ENCODE measurements around the gene CDR2L. TPM values are rescaled to one million over a fixed set of nuclear protein-coding genes. Genes with fewer than 3 reads are reported as not detected.
"Not testable (repeated sequence)": the region's sequence is repeated elsewhere in the genome, so short reads cannot be mapped to it uniquely, and the experiment has no call there.

The CDR2L gene
- total RNA-seq, 1 experiment from 2014 or later, result 39.4 TPM

GRCh38 chr17:75044716-75045115 lies 57.3 kb downstream of the CDR2L start:
- TF ChIP-seq, protein P1, sequence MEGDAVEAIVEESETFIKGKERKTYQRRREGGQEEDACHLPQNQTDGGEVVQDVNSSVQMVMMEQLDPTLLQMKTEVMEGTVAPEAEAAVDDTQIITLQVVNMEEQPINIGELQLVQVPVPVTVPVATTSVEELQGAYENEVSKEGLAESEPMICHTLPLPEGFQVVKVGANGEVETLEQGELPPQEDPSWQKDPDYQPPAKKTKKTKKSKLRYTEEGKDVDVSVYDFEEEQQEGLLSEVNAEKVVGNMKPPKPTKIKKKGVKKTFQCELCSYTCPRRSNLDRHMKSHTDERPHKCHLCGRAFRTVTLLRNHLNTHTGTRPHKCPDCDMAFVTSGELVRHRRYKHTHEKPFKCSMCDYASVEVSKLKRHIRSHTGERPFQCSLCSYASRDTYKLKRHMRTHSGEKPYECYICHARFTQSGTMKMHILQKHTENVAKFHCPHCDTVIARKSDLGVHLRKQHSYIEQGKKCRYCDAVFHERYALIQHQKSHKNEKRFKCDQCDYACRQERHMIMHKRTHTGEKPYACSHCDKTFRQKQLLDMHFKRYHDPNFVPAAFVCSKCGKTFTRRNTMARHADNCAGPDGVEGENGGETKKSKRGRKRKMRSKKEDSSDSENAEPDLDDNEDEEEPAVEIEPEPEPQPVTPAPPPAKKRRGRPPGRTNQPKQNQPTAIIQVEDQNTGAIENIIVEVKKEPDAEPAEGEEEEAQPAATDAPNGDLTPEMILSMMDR (IDR thresholded peaks at IDR 0.05; ENCODE audit: unreplicated experiment), result no peak
- BruUV-seq (replicated peaks), result no TSS peak
- no peak for DNase-seq
- Mint-ChIP-seq H3K4me3 (ENCODE audit: low read depth, unreplicated experiment) (no peak overlapping the region), H3K27ac (ENCODE audit: unreplicated experiment) (no peak overlapping the region), H3K27me3 (ENCODE audit: unreplicated experiment) (no peaks in the 10 kb centered on the region), H3K36me3 (ENCODE audit: insufficient read depth, unreplicated experiment) (peaks cover 61% of the 10 kb centered on the region), H3K4me1 (ENCODE audit: low read depth, unreplicated experiment) (peaks cover 24% of the 10 kb centered on the region), H3K9me3 (ENCODE audit: low read depth, unreplicated experiment) (no peaks in the 10 kb centered on the region)
- intact Hi-C loops (cut with micrococcal nuclease; ENCODE audit: unreplicated experiment), result no loop called here
- CTCF ChIA-PET, result interaction anchor here (0.9 kb wide), 1 partner anchor 12 kb away, joined by 3 read pairs; no protein-coding TSS in a partner anchor

DNA sequence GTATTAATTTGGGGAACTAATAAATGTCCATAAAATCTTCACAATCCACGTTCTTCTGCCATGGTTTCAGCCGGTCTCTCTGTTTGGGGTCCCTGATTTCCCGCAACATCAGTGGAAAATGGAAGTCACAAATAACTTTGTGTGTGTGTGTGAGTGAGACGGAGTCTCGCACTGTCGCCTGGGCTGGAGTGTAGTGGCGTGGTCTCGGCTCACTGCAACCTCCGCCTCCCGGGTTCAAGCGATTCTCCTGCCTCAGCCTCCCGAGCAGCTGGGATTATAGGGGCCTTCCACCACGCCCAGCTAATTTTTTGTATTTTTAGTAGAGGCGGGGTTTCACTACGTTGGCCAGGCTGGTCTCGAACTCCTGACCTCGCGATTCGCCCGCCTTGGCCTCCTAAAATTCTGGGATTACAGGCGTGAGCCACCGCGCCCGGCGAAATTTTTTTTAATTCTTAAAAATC lies 58.5 kb downstream of the CDR2L start:
- H3K27me3 Mint-ChIP-seq (ENCODE audit: unreplicated experiment); H3K9me3 Mint-ChIP-seq (ENCODE audit: low read depth, unreplicated experiment); DNase-seq; intact Hi-C loops (cut with micrococcal nuclease; ENCODE audit: unreplicated experiment): not testable (repeated sequence)
- CTCF ChIA-PET, result interaction anchor here (0.8 to 1.3 kb wide), 2 partner anchors 11 to 84 kb away, joined by 3 to 5 read pairs; no protein-coding TSS in a partner anchor
- H3K36me3 Mint-ChIP-seq (ENCODE audit: insufficient read depth, unreplicated experiment), result peaks cover 58% of the 10 kb centered on the region
- H3K4me1 Mint-ChIP-seq (ENCODE audit: low read depth, unreplicated experiment), result peaks cover 24% of the 10 kb centered on the region
- TSS peak; percentile 69 for BruUV-seq (replicated peaks)
- H3K4me3 Mint-ChIP-seq (ENCODE audit: low read depth, unreplicated experiment), result peak overlapping the region; percentile 99
- peak overlapping the region; percentile 83 for H3K27ac Mint-ChIP-seq (ENCODE audit: unreplicated experiment)

GRCh38 chr17:75046407-75047289 lies 59.2 kb downstream of the CDR2L start, which contains the start of the genes ATP5PD and KCTD2:
TSS of gene ATP5PD (minus strand) at chr17:75046969. CDS start at chr17:75042650, 4,319 bp downstream.
TSS of gene KCTD2 (plus strand) at chr17:75047225. CDS start at chr17:75047251, 26 bp downstream.
- H3K4me3 Mint-ChIP-seq (ENCODE audit: low read depth, unreplicated experiment), result peak within 1 kb of the TSS; percentile 99
- H3K9me3 Mint-ChIP-seq (ENCODE audit: low read depth, unreplicated experiment), result no peaks in the 10 kb centered on the region
- no peaks in the 10 kb centered on the region for H3K27me3 Mint-ChIP-seq (ENCODE audit: unreplicated experiment)
- H3K27ac Mint-ChIP-seq (ENCODE audit: unreplicated experiment), result peak within 1 kb of the TSS; percentile 83
- BruUV-seq (replicated peaks), result no TSS peak
- H3K4me1 Mint-ChIP-seq (ENCODE audit: low read depth, unreplicated experiment), result peaks cover 24% of the 10 kb centered on the region
- CTCF ChIA-PET, result interaction anchor here (0.6 to 1.3 kb wide), 4 partner anchors 11 to 925 kb away, joined by 3 to 5 read pairs (median 4); partner anchors contain the start of gene USH1G
- TF ChIP-seq, protein P1 (IDR thresholded peaks at IDR 0.05; ENCODE audit: unreplicated experiment), result no peak
- DNase-seq, result peak; percentile 96
- intact Hi-C loops (cut with micrococcal nuclease; ENCODE audit: unreplicated experiment), result no loop called here
- H3K36me3 Mint-ChIP-seq (ENCODE audit: insufficient read depth, unreplicated experiment), result peaks cover 58% of the 10 kb centered on the region

DNA sequence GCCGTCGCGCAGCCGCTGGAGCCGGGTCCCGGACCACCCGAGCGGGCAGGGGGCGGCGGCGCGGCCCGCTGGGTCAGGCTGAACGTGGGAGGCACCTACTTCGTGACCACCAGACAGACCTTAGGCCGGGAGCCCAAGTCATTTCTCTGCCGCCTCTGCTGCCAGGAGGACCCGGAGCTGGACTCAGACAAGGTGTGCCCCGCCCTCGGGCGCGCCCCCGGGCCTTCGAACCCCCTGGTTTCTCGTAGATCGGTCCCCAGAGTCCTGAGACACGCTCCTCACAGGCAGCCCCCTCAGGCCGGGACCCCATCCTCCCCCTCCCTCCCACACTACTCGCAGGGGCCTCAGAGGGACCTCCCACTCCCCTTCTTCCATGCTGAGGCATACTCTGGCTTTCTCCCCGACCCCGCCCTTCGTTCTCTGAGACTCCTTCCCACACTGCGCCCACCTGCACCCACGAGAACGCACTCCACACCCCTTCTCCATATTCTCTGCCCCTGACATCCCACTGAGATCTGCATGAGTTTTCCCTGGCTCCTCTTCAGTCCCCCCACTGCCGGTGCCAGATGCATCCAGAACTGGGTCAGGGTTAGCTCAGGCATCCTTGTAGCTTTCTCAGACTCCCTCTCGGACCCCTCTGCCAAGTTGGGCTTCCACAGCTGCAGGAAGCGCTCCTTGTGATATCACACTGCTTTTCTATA lies 60.1 kb downstream of the CDR2L start:
- BruUV-seq (replicated peaks), result no TSS peak

More for the DNA sequence above, 60.1 kb downstream of the CDR2L start:
- CTCF ChIA-PET, result interaction anchor here (1.3 kb wide), 1 partner anchor 86 kb away, joined by 5 read pairs; no protein-coding TSS in a partner anchor
- Mint-ChIP-seq H3K27me3 (ENCODE audit: unreplicated experiment) (no peaks in the 10 kb centered on the region), H3K4me1 (ENCODE audit: low read depth, unreplicated experiment) (peaks cover 24% of the 10 kb centered on the region), H3K36me3 (ENCODE audit: insufficient read depth, unreplicated experiment) (peaks cover 59% of the 10 kb centered on the region), H3K27ac (ENCODE audit: unreplicated experiment) (peak overlapping the region; percentile 61), H3K4me3 (ENCODE audit: low read depth, unreplicated experiment) (peak overlapping the region; percentile 99), H3K9me3 (ENCODE audit: low read depth, unreplicated experiment) (no peaks in the 10 kb centered on the region)
- DNase-seq, result peak; percentile 24
- TF ChIP-seq, protein P1 (IDR thresholded peaks at IDR 0.05; ENCODE audit: unreplicated experiment), result no peak
- intact Hi-C loops (cut with micrococcal nuclease; ENCODE audit: unreplicated experiment), result no loop called here
